H1 (cell line): ENCODE data around the gene GPSM1. TPM values are rescaled to one million over a fixed set of nuclear protein-coding genes. Genes with fewer than 3 reads are reported as not detected.
A peak's percentile ranks its signal among the peaks of the same experiment; 100 is the strongest.

ENCODE experiments used
- CTCF ChIA-PET: fragments of 300-600 bp; sonication (Branson Sonifier 250); formaldehyde crosslinking; loops from one replicate; lab custom pipeline; 2021; ENCODE audit not compliant: partially characterized antibody; lab: Charles Lee
- POLR2A ChIA-PET: fragments of 300-600 bp; sonication (Branson Sonifier 250); formaldehyde crosslinking; loops from one replicate; lab custom pipeline; 2021; ENCODE audit warnings: inconsistent platforms; ENCODE audit not compliant: partially characterized antibody; lab: Charles Lee
- DNase-seq, 2 experiments: peaks; one replicate each; pipeline versions ENCODE4 v3.0.0 to v3.0.0-alpha.2; 2010 to 2022; ENCODE audit warnings: low spot score in 2 of 2, low read depth in 1 of 2, mixed read lengths in 1 of 2
- FAIRE-seq: peaks from 2 replicates; lab custom pipeline; 2011; peaks lifted over from hg19 to GRCh38; lab: Jason Lieb, UNC
- H2AFZ ChIP-seq: 2 replicates; pipeline ENCODE4 v1.8.1; 2012; ENCODE audit warnings: low read length, inconsistent platforms
- H2AK5ac ChIP-seq: 2 replicates; pipeline ENCODE4 v1.6.1; 2013; ENCODE audit warnings: low read depth, low read length
- H2BK120ac ChIP-seq: replicated peaks from 2 replicates; pipeline ENCODE3; 2013; ENCODE audit warnings: low read depth, low read length, inconsistent platforms
- H2BK12ac ChIP-seq: 2 replicates; pipeline ENCODE4 v1.6.1; 2013; ENCODE audit warnings: low read depth, low read length
- H2BK15ac ChIP-seq: 2 replicates; pipeline ENCODE4 v1.6.1; 2013; ENCODE audit warnings: low read length
- H2BK20ac ChIP-seq: 2 replicates; pipeline ENCODE4 v1.6.1; 2013; ENCODE audit warnings: low read length
- H2BK5ac ChIP-seq: 2 replicates; pipeline ENCODE4 v1.6.1; 2013; ENCODE audit warnings: low read depth, low read length
- H3K14ac ChIP-seq: 2 replicates; pipeline ENCODE4 v1.6.1; 2013; ENCODE audit warnings: inconsistent platforms; ENCODE audit not compliant: insufficient read length
- H3K18ac ChIP-seq: 2 replicates; pipeline ENCODE4 v1.6.1; 2013; ENCODE audit warnings: low read length; ENCODE audit errors: extremely low read depth
- H3K23ac ChIP-seq: 2 replicates; pipeline ENCODE4 v1.6.1; 2013; ENCODE audit warnings: inconsistent platforms; ENCODE audit not compliant: insufficient read length
- H3K23me2 ChIP-seq: 2 replicates; pipeline ENCODE4 v1.6.1; 2013; ENCODE audit warnings: low read depth, low read length
- H3K27ac ChIP-seq: 2 replicates; pipeline ENCODE4 v1.6.1; 2011; ENCODE audit warnings: low read depth, low read length, inconsistent platforms
- H3K27me3 ChIP-seq, 4 experiments: replicated peaks in 1 of 4; 1 replicate in 1 of 4; 2 replicates in 3 of 4; pipeline versions ENCODE4 v1.6.1 to v1.8.1; 2011 to 2013; ENCODE audit warnings: low read length in 3 of 4, mild to moderate bottlenecking in 3 of 4, inconsistent platforms in 2 of 4, mixed read lengths in 2 of 4, moderate library complexity in 1 of 4; ENCODE audit not compliant: control insufficient read depth in 3 of 4, insufficient read depth in 3 of 4; ENCODE audit errors: extremely low read depth in 1 of 4
- H3K36me3 ChIP-seq, 4 experiments: 2 replicates each; pipeline versions ENCODE4 v1.6.1 to v1.8.1; 2011 to 2013; ENCODE audit warnings: mild to moderate bottlenecking in 4 of 4, low read length in 3 of 4, moderate library complexity in 2 of 4, control low read depth in 1 of 4, inconsistent platforms in 1 of 4; ENCODE audit not compliant: insufficient read depth in 4 of 4, control insufficient read depth in 2 of 4
- H3K4ac ChIP-seq: replicated peaks from 2 replicates; pipeline ENCODE3; 2013; ENCODE audit warnings: low read length, low read depth, mixed read lengths, inconsistent platforms; ENCODE audit not compliant: insufficient read length
- H3K4me1 ChIP-seq, 4 experiments: replicated peaks in 1 of 4; 1 replicate in 1 of 4; 2 replicates in 3 of 4; pipeline versions ENCODE4 v1.6.1 to v1.8.1; 2011 to 2013; ENCODE audit warnings: low read length in 3 of 4, inconsistent platforms in 2 of 4, mixed read lengths in 1 of 4; ENCODE audit not compliant: insufficient read depth in 4 of 4, control insufficient read depth in 3 of 4
- H3K4me2 ChIP-seq, 2 experiments: 2 replicates each; pipeline versions ENCODE4 v1.6.1 to v1.8.1; 2011 to 2013; ENCODE audit warnings: low read depth in 2 of 2, low read length in 2 of 2, control low read depth in 1 of 2, inconsistent platforms in 1 of 2, mild to moderate bottlenecking in 1 of 2; ENCODE audit not compliant: insufficient read depth in 1 of 2
- H3K4me3 ChIP-seq, 4 experiments: fragments of 200-600, 300-600 bp in 1 of 4; sonication (generic), shearing (Covaris generic), sonication (Bioruptor Twin) in 1 of 4; 2 replicates each; pipeline versions ENCODE4 v1.5.1 to v1.8.1; 2011 to 2016; ENCODE audit warnings: low read length in 4 of 4, low read depth in 3 of 4, control low read depth in 2 of 4, inconsistent platforms in 2 of 4, mild to moderate bottlenecking in 2 of 4, mixed read lengths in 1 of 4, moderate library complexity in 1 of 4; ENCODE audit not compliant: insufficient read depth in 2 of 4; ENCODE audit errors: extremely low read depth in 1 of 4
- H3K56ac ChIP-seq: replicated peaks from 2 replicates; pipeline ENCODE3; 2013; ENCODE audit warnings: low read depth, mild to moderate bottlenecking, mixed read lengths, low read length, inconsistent platforms; ENCODE audit not compliant: insufficient read length
- H3K79me1 ChIP-seq: 2 replicates; pipeline ENCODE4 v1.6.1; 2013; ENCODE audit warnings: low read depth, low read length, control low read depth
- H3K79me2 ChIP-seq, 2 experiments: 2 replicates each; pipeline versions ENCODE4 v1.6.1 to v1.8.1; 2012 to 2013; ENCODE audit warnings: low read length in 2 of 2, mild to moderate bottlenecking in 2 of 2, inconsistent platforms in 1 of 2; ENCODE audit not compliant: insufficient read depth in 2 of 2, control insufficient read depth in 1 of 2
- H3K9ac ChIP-seq, 4 experiments: replicated peaks in 1 of 4; 1 replicate in 1 of 4; 2 replicates in 3 of 4; pipeline versions ENCODE4 v1.6.1 to v1.8.1; 2011 to 2013; ENCODE audit warnings: low read depth in 3 of 4, low read length in 3 of 4, control low read depth in 2 of 4, mild to moderate bottlenecking in 2 of 4, moderate library complexity in 2 of 4, inconsistent platforms in 1 of 4; ENCODE audit errors: extremely low read depth in 1 of 4
- H3K9me3 ChIP-seq, 2 experiments: 2 replicates each; pipeline versions ENCODE4 v1.6.1 to v1.8.1; 2012 to 2013; ENCODE audit warnings: mild to moderate bottlenecking in 2 of 2, moderate library complexity in 2 of 2, control low read depth in 1 of 2, inconsistent platforms in 1 of 2, low read depth in 1 of 2, low read length in 1 of 2, mixed read lengths in 1 of 2; ENCODE audit not compliant: insufficient read depth in 2 of 2
- H4K20me1 ChIP-seq, 2 experiments: replicated peaks in 1 of 2; 2 replicates each; pipeline versions ENCODE3 to v1.8.1; 2011 to 2013; ENCODE audit warnings: inconsistent platforms in 2 of 2, low read length in 2 of 2, mild to moderate bottlenecking in 1 of 2; ENCODE audit not compliant: insufficient read depth in 2 of 2, control insufficient read depth in 1 of 2
- H4K5ac ChIP-seq: 2 replicates; pipeline ENCODE4 v1.6.1; 2013; ENCODE audit warnings: low read length, low read depth, mixed read lengths, inconsistent platforms; ENCODE audit not compliant: insufficient read length
- H4K8ac ChIP-seq: 2 replicates; pipeline ENCODE4 v1.8.0; 2013; ENCODE audit warnings: mild to moderate bottlenecking, moderate library complexity, low read length, inconsistent platforms; ENCODE audit not compliant: insufficient read depth; ENCODE audit errors: extremely low read depth
- H4K91ac ChIP-seq: replicated peaks from 2 replicates; pipeline ENCODE3; 2013; ENCODE audit warnings: low read length, mixed read lengths, inconsistent platforms; ENCODE audit not compliant: insufficient read length
- ASH2L ChIP-seq: fragments of 200-600, 300-600 bp; sonication (generic); IDR thresholded peaks from one replicate; pipeline ENCODE4 v1.7.1; 2017; ENCODE audit warnings: low read length
- CEBPB ChIP-seq: IDR thresholded peaks from 2 replicates; pipeline ENCODE4 v1.6.1; 2012; ENCODE audit warnings: low read depth, low read length
- GABPA ChIP-seq: IDR thresholded peaks from 2 replicates; pipeline ENCODE4 v1.6.1; 2011; ENCODE audit warnings: mild to moderate bottlenecking, low read length, moderate library complexity, borderline replicate concordance; ENCODE audit not compliant: insufficient read depth
- SIX5 ChIP-seq: IDR thresholded peaks from 2 replicates; pipeline ENCODE4 v1.6.1; 2011; ENCODE audit warnings: mild to moderate bottlenecking, low read depth, low read length
- SP2 ChIP-seq: IDR thresholded peaks from 2 replicates; pipeline ENCODE4 v1.6.1; 2012; ENCODE audit warnings: mild to moderate bottlenecking, low read length, inconsistent platforms
- TCF12 ChIP-seq: IDR thresholded peaks from 2 replicates; pipeline ENCODE4 v1.6.1; 2011; ENCODE audit warnings: low read depth, mild to moderate bottlenecking, low read length
- WGBS, 2 experiments: shearing (Covaris generic) in 1 of 2; methylation state at CpG; one replicate each; pipeline versions ENCODE4 v1.1.6 to v1.1.7; 2013 to 2015; ENCODE audit warnings: low lambda C conversion rate in 2 of 2, mixed read lengths in 2 of 2, inconsistent platforms in 1 of 2, low coverage in 1 of 2, missing lambda C conversion rate in 1 of 2; ENCODE audit not compliant: insufficient replicate concordance in 2 of 2, insufficient coverage in 1 of 2, insufficient read length in 1 of 2; ENCODE audit errors: extremely low coverage in 1 of 2, missing lambda C conversion rate in 1 of 2; 5-methylcytosine and 5-hydroxymethylcytosine counted together
- polyA plus RNA-seq, 7 experiments: library from polyadenylated mRNA; depleted of rRNA in 3 of 7; stranded (reverse) in 5 of 7; unstranded in 2 of 7; fragments of >200 nt in 5 of 7; fragments of 200-250 nt in 2 of 7; gene quantifications; 1 replicate in 5 of 7; 2 replicates in 1 of 7; 4 replicates in 1 of 7; pipeline versions ENCODE4 v1.2.1 to v1.2.3, GENCODE V29; 2011 to 2013; ENCODE audit warnings: missing spikeins in 2 of 7, mixed read lengths in 2 of 7
- total RNA-seq: library from RNA; stranded (reverse); fragmentation: NEBNext Ultra II Directional; extraction: Animal tissue kit (Norgen Biotek cat#: 25700); gene quantifications from 2 replicates; pipeline ENCODE4 v1.2.1, GENCODE V29; 2021
- TF ChIP-seq, protein P1 (sequence below): IDR thresholded peaks from 2 replicates; pipeline ENCODE4 v1.6.1; 2011; ENCODE audit warnings: low read length, improper control_type of control experiment
- TF ChIP-seq, protein P2 (sequence below), 3 experiments: IDR thresholded peaks; 1 replicate in 2 of 3; 2 replicates in 1 of 3; pipeline versions ENCODE4 v1.5.1 to v1.6.1; 2011; ENCODE audit warnings: low read length in 3 of 3, mild to moderate bottlenecking in 3 of 3, inconsistent platforms in 2 of 3, low read depth in 1 of 3, moderate library complexity in 1 of 3; ENCODE audit not compliant: insufficient read depth in 1 of 3; ENCODE audit errors: control extremely low read depth in 1 of 3

GPSM1 gene
- total and polyA plus RNA-seq, 2 of the 8 experiments (the other 6 are each of a cell fraction or from before 2014, with no cell fraction given), result 12.8 to 18.0 TPM

DNA sequence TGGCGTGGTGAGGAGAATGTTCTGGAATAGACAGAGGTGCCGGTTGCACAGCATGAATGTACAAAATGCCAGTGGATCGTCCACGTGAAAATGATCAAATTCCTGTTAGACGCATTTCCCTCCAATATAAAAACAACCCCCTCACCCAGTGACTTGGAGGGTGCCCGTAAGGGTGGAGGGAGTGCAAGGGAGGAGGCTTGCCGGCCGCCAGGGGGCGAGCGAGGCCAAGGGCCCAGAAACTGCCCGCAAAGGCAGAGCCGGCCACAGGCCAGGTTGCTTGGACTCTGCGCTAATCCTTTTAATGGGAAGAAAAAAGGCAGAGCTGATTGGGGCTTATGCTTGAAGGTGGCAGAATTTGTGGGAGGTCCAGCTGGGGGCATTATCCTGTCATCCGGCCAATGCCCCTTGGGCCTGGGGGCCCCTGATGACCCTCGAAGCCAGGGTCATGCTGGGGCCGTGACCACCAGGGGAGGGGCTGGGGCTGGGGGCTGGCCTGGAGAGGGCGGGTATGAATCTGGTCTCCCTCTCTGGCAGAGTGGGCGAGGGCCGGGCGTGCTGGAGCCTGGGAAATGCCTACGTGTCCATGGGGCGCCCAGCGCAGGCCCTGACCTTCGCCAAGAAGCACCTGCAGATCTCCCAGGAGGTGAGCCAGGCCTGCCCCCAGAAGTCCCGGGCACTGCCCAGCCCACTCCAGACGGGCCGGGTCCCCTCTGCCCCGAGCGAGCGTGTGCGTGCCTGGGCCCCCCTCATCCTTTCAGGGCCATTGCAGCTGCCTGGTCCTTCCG, 12.0 kb downstream of the GPSM1 start:
- Histone ChIP-seq H4K8ac (no peak overlapping the region), H3K23ac (no peak overlapping the region), H3K4me1 (peaks cover 0 to 9% (median 8%) of the 10 kb centered on the region in 4 experiments; a peak in 6 of 7 replicates), H3K9ac (no peak overlapping the region), H2BK12ac (no peak overlapping the region), H2BK15ac (no peak overlapping the region), H3K18ac (no peak overlapping the region; the same call in 1 of the 2 replicates), H4K5ac (no peak overlapping the region), H3K4me3 (no peak overlapping the region), H4K91ac (no peak overlapping the region), H2BK20ac (no peak overlapping the region), H3K27ac (no peak overlapping the region), H3K36me3 (peaks cover 0 to 4% (median 0%) of the 10 kb centered on the region in 4 experiments; a peak in 2 of 8 replicates), H3K79me2 (no peaks in the 10 kb centered on the region), H2BK5ac (no peak overlapping the region), H3K27me3 (no peaks in the 10 kb centered on the region), H2AFZ (no peak overlapping the region), H3K14ac (no peak overlapping the region), H2AK5ac (no peak overlapping the region), H4K20me1 (no peaks in the 10 kb centered on the region), H3K9me3 (no peaks in the 10 kb centered on the region), H3K23me2 (peaks cover under 1% of the 10 kb centered on the region; the same call in 1 of the 2 replicates), H2BK120ac (no peak overlapping the region), H3K56ac (no peak overlapping the region), H3K4ac (no peak overlapping the region), H3K79me1 (no peaks in the 10 kb centered on the region), H3K4me2 (no peak overlapping the region)
- 57% methylated on average over 24 of the region's 32 CpGs; no CpG with 5 or more reads in 1 of the 2 experiments for WGBS, 2 experiments
- DNase-seq (peak in 1 of 2 experiments; percentile 89), FAIRE-seq (no peak)
- POLR2A ChIA-PET, result interaction anchor here (1.3 to 1.4 kb wide), 2 partner anchors 27 to 66 kb away, joined by 3 to 4 read pairs; no protein-coding TSS in a partner anchor
- CTCF ChIA-PET, result interaction anchor here (0.7 to 1.9 kb wide), 11 partner anchors 9 to 133 kb away, joined by 3 to 15 read pairs (median 4); partner anchors contain the start of gene DNLZ
- TF ChIP-seq TCF12 (no peak), SIX5 (no peak), SP2 (no peak), ASH2L (no peak), CEBPB (no peak), GABPA (peak; percentile 84; the same call in 1 of the 2 replicates)
- TF ChIP-seq, protein P1, sequence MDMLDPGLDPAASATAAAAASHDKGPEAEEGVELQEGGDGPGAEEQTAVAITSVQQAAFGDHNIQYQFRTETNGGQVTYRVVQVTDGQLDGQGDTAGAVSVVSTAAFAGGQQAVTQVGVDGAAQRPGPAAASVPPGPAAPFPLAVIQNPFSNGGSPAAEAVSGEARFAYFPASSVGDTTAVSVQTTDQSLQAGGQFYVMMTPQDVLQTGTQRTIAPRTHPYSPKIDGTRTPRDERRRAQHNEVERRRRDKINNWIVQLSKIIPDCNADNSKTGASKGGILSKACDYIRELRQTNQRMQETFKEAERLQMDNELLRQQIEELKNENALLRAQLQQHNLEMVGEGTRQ, result no peak
- TF ChIP-seq, protein P2, sequence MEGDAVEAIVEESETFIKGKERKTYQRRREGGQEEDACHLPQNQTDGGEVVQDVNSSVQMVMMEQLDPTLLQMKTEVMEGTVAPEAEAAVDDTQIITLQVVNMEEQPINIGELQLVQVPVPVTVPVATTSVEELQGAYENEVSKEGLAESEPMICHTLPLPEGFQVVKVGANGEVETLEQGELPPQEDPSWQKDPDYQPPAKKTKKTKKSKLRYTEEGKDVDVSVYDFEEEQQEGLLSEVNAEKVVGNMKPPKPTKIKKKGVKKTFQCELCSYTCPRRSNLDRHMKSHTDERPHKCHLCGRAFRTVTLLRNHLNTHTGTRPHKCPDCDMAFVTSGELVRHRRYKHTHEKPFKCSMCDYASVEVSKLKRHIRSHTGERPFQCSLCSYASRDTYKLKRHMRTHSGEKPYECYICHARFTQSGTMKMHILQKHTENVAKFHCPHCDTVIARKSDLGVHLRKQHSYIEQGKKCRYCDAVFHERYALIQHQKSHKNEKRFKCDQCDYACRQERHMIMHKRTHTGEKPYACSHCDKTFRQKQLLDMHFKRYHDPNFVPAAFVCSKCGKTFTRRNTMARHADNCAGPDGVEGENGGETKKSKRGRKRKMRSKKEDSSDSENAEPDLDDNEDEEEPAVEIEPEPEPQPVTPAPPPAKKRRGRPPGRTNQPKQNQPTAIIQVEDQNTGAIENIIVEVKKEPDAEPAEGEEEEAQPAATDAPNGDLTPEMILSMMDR (IDR thresholded peaks at IDR 0.05; ENCODE audit: control extremely low read depth in 1 of 3, insufficient read depth in 1 of 3, low read depth in 1 of 3, low read length in 3 of 3), result peak in 2 of 3 experiments; percentile 93 to 96; a peak in 3 of 4 replicates
